Rectal smooth muscle tissue (tissue), 1 donor: ENCODE results near the gene LY6G6C.
"Not testable (repeated sequence)": the region's sequence is repeated elsewhere in the genome, so short reads cannot be mapped to it uniquely, and the experiment has no call there.

Source experiments
- H3K27ac ChIP-seq: one replicate; pipeline ENCODE4 v1.7.0; 2013; ENCODE audit warnings: low read depth, low read length, inconsistent platforms
- H3K27me3 ChIP-seq: one replicate; pipeline ENCODE4 v1.7.0; 2013; ENCODE audit warnings: low read length; ENCODE audit not compliant: control insufficient read depth, insufficient read depth
- H3K36me3 ChIP-seq: one replicate; pipeline ENCODE4 v1.7.0; 2013; ENCODE audit warnings: low read length; ENCODE audit not compliant: control insufficient read depth, insufficient read depth
- H3K4me1 ChIP-seq: one replicate; pipeline ENCODE4 v1.7.0; 2013; ENCODE audit warnings: low read length; ENCODE audit not compliant: control insufficient read depth, insufficient read depth
- H3K4me3 ChIP-seq: one replicate; pipeline ENCODE4 v1.7.0; 2013; ENCODE audit warnings: low read length
- H3K9ac ChIP-seq: one replicate; pipeline ENCODE4 v1.7.0; 2013; ENCODE audit warnings: low read length

The LY6G6C gene

GRCh38 chr6:31717499-31718222, 3.9 kb downstream of the LY6G6C start:
- Histone ChIP-seq H3K4me1 (no peaks in the 10 kb centered on the region), H3K4me3 (no peak overlapping the region), H3K9ac (no peak overlapping the region), H3K36me3 (no peaks in the 10 kb centered on the region), H3K27me3 (no peaks in the 10 kb centered on the region), H3K27ac (no peak overlapping the region)

- H3K9ac ChIP-seq: no peak within 1 kb of the TSS
- H3K27ac ChIP-seq: peak within 1 kb of the TSS; percentile 75
- no peak within 1 kb of the TSS for H3K4me3 ChIP-seq
- no peaks in the 10 kb centered on the region for H3K36me3 ChIP-seq
- no peaks in the 10 kb centered on the region for H3K27me3 ChIP-seq
- no peaks in the 10 kb centered on the region for H3K4me1 ChIP-seq
Measured at GRCh38 chr6:31715022-31715958, 6.3 kb downstream of the LY6G6C start, which contains the start of gene LY6G6D. TSS of gene LY6G6D (plus strand) at chr6:31715348. CDS start at chr6:31715356, 8 bp downstream.

- H3K4me3 ChIP-seq: no peak overlapping the region
- H3K9ac ChIP-seq: no peak overlapping the region
- H3K27ac ChIP-seq: no peak overlapping the region
- no peaks in the 10 kb centered on the region for H3K27me3 ChIP-seq
- H3K4me1 ChIP-seq: no peaks in the 10 kb centered on the region
- H3K36me3 ChIP-seq: no peaks in the 10 kb centered on the region
Measured at GRCh38 chr6:31713991-31714684, 7.4 kb downstream of the LY6G6C start.

- Histone ChIP-seq H3K4me1 (no peaks in the 10 kb centered on the region), H3K27me3 (no peaks in the 10 kb centered on the region), H3K36me3 (no peaks in the 10 kb centered on the region), H3K27ac (no peak overlapping the region), H3K9ac (no peak overlapping the region), H3K4me3 (no peak overlapping the region)
Measured at GRCh38 chr6:31713465-31713864, 8.1 kb downstream of the LY6G6C start.

GRCh38 chr6:31712296-31712695, 9.2 kb downstream of the LY6G6C start:
- no peaks in the 10 kb centered on the region for H3K36me3 ChIP-seq
- no peaks in the 10 kb centered on the region for H3K27me3 ChIP-seq
- no peak overlapping the region for H3K4me3 ChIP-seq
- no peak overlapping the region for H3K27ac ChIP-seq
- no peak overlapping the region for H3K9ac ChIP-seq
- no peaks in the 10 kb centered on the region for H3K4me1 ChIP-seq

GRCh38 chr6:31711233-31711632, 10.3 kb downstream of the LY6G6C start:
- no peaks in the 10 kb centered on the region for H3K4me1 ChIP-seq
- no peaks in the 10 kb centered on the region for H3K27me3 ChIP-seq
- H3K36me3 ChIP-seq: no peaks in the 10 kb centered on the region
- H3K4me3 ChIP-seq: no peak overlapping the region
- no peak overlapping the region for H3K27ac ChIP-seq
- no peak overlapping the region for H3K9ac ChIP-seq

- H3K36me3 ChIP-seq: no peaks in the 10 kb centered on the region
- no peak overlapping the region for H3K27ac ChIP-seq
- H3K4me3 ChIP-seq: no peak overlapping the region
- H3K9ac ChIP-seq: no peak overlapping the region
- no peaks in the 10 kb centered on the region for H3K27me3 ChIP-seq
- H3K4me1 ChIP-seq: no peaks in the 10 kb centered on the region
Measured at GRCh38 chr6:31710523-31711219, 10.9 kb downstream of the LY6G6C start.

GRCh38 chr6:31709157-31709556, 12.4 kb downstream of the LY6G6C start:
- not testable (repeated sequence) for H3K4me1 ChIP-seq, H3K4me3 ChIP-seq, H3K36me3 ChIP-seq, H3K9ac ChIP-seq, H3K27me3 ChIP-seq, H3K27ac ChIP-seq

GRCh38 chr6:31708224-31708623, 13.3 kb downstream of the LY6G6C start:
- no peak overlapping the region for H3K4me3 ChIP-seq
- no peaks in the 10 kb centered on the region for H3K27me3 ChIP-seq
- H3K9ac ChIP-seq: no peak overlapping the region
- no peaks in the 10 kb centered on the region for H3K4me1 ChIP-seq
- H3K36me3 ChIP-seq: no peaks in the 10 kb centered on the region
- no peak overlapping the region for H3K27ac ChIP-seq

GRCh38 chr6:31707701-31708100, 13.8 kb downstream of the LY6G6C start:
- Histone ChIP-seq H3K36me3 (no peaks in the 10 kb centered on the region), H3K27ac (no peak overlapping the region), H3K4me3 (no peak overlapping the region), H3K27me3 (no peaks in the 10 kb centered on the region), H3K9ac (no peak overlapping the region), H3K4me1 (no peaks in the 10 kb centered on the region)

GRCh38 chr6:31706599-31706998, 14.9 kb downstream of the LY6G6C start, which contains the start of gene LY6G6F:
TSS of gene LY6G6F (plus strand) at chr6:31706866. CDS start at chr6:31706907, 41 bp downstream.
- no peak within 1 kb of the TSS for H3K9ac ChIP-seq
- H3K4me3 ChIP-seq: no peak within 1 kb of the TSS
- no peaks in the 10 kb centered on the region for H3K36me3 ChIP-seq
- peaks cover 7% of the 10 kb centered on the region for H3K4me1 ChIP-seq
- H3K27ac ChIP-seq: no peak within 1 kb of the TSS
- H3K27me3 ChIP-seq: no peaks in the 10 kb centered on the region

GRCh38 chr6:31705931-31706330, 15.6 kb downstream of the LY6G6C start:
- H3K9ac ChIP-seq: no peak overlapping the region
- H3K4me1 ChIP-seq: peaks cover 9% of the 10 kb centered on the region
- no peak overlapping the region for H3K27ac ChIP-seq
- H3K4me3 ChIP-seq: no peak overlapping the region
- H3K36me3 ChIP-seq: peaks cover under 1% of the 10 kb centered on the region
- no peaks in the 10 kb centered on the region for H3K27me3 ChIP-seq
